ENCODE results near the gene C16orf89.

DNA sequence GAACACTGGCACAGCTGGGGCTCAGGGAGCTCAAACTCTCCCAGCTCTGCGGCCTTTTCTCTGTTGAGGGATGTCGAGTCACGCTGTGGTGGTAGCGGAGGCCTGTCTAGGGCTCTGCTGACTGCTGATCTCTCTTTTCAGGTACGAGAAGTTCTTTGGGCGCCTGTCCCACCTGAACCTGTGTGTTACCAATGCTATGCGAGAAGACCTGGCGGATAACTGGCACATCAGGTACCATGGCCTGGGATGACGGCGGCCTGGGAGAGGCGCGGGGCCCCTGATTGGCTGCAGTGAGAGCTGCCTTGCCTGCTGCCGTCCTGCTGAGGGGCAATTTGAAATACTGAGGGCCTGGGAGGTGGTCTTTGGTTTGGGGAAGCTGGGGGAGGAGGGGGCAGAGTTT is 11.5 kb upstream of the C16orf89 start:
- TF ChIP-seq, protein P1, sequence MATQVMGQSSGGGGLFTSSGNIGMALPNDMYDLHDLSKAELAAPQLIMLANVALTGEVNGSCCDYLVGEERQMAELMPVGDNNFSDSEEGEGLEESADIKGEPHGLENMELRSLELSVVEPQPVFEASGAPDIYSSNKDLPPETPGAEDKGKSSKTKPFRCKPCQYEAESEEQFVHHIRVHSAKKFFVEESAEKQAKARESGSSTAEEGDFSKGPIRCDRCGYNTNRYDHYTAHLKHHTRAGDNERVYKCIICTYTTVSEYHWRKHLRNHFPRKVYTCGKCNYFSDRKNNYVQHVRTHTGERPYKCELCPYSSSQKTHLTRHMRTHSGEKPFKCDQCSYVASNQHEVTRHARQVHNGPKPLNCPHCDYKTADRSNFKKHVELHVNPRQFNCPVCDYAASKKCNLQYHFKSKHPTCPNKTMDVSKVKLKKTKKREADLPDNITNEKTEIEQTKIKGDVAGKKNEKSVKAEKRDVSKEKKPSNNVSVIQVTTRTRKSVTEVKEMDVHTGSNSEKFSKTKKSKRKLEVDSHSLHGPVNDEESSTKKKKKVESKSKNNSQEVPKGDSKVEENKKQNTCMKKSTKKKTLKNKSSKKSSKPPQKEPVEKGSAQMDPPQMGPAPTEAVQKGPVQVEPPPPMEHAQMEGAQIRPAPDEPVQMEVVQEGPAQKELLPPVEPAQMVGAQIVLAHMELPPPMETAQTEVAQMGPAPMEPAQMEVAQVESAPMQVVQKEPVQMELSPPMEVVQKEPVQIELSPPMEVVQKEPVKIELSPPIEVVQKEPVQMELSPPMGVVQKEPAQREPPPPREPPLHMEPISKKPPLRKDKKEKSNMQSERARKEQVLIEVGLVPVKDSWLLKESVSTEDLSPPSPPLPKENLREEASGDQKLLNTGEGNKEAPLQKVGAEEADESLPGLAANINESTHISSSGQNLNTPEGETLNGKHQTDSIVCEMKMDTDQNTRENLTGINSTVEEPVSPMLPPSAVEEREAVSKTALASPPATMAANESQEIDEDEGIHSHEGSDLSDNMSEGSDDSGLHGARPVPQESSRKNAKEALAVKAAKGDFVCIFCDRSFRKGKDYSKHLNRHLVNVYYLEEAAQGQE (IDR thresholded peaks at IDR 0.05; ENCODE audit: insufficient read depth in 1 of 2, low read depth in 2 of 2, low read length in 2 of 2), result no peak
- TF ChIP-seq FOXP2 (optimal IDR thresholded peaks at IDR 0.05; ENCODE audit: borderline replicate concordance, extremely low read depth, extremely low read length, insufficient read depth) (no peak), POLR2AphosphoS5 (IDR thresholded peaks at IDR 0.05; ENCODE audit: low read depth, low read length) (no peak), SIN3A (IDR thresholded peaks at IDR 0.05; ENCODE audit: borderline replicate concordance, insufficient read depth, low read length) (no peak), TAF1 (IDR thresholded peaks at IDR 0.05; ENCODE audit: borderline replicate concordance, insufficient read depth, low read length) (no peak)
